Measurements from ENCODE around the gene CYP26B1.

The CYP26B1 gene

DNA sequence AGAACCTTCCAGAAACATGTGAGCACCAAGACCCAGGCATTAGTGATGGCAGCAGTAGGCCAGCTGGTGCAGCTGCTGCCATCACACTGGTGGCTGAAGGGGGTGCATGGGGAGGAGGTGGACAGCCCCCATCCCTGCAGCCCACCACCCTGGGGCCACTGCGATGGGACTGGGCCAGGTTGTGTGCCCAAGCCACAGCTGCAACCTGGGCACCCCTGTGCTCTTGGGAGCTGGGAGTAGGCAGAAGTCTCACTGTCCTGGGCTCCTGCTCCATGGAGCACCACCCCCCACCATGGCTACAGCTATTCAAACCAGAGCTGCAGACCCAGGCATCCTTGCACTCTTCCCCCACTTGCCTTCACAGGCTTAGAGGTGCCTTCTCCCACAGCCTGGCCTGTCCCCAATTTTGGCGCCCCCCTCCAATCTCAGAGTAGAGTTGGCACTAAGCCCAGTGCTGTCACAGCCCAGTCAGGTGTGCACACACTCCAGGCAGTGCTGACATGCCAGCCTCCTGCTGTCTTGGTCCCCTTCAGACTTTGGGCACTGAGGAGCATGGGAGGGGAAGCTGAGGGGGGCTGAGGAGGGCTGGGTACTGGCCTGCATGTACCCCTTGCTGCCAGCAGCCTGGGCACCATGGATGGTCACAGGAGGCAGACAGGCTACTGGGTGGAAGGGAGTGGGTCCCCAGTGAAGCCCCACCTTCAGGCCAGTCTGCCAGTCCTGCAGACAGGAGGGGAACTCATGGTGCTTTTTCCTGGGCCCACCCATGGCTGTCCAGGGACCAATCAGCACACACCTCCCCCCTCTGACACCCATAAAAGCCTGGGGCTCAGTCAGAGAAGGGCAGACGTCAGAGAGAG, 67.1 kb downstream of the CYP26B1 start:
- DNase-seq = no peak

All from activated naive CD4-positive, alpha-beta T cell treated with anti-CD3 and anti-CD28 coated beads, Interleukin-2, amount 50 U/mL, for 16 hours (primary cell).